GM19455 (cell line): ENCODE measurements around the gene RPS6KA5.
A peak's percentile ranks its signal among the peaks of the same experiment; 100 is the strongest.
"Not testable (repeated sequence)": the region's sequence is repeated elsewhere in the genome, so short reads cannot be mapped to it uniquely, and the experiment has no call there.

ENCODE experiments used
- ATAC-seq: cut with Tn5 transposase; IDR thresholded peaks from one replicate; pipeline ENCODE4 v1.9.1; 2021; ENCODE audit not compliant: unreplicated experiment

The RPS6KA5 gene

DNA sequence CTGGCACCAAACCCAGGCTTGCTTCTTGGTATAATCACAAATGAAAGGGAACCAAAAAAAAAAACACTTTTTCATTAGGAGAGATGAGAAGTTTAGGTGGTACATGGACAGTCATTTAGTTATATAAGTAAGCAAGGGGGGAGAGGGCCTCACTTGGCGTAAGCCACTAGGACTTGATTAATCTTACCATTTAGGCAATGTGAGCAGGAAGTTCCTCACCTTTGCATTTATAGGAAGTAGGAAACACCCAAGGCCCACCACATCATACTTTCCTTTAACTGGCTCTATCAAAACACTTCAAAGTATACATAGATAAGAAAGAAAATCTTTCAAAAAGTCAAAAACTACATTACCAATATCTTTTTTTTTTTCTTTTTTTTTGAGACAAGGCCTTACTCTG is 6.7 kb upstream of the RPS6KA5 start:
- ATAC-seq = no peak

DNA sequence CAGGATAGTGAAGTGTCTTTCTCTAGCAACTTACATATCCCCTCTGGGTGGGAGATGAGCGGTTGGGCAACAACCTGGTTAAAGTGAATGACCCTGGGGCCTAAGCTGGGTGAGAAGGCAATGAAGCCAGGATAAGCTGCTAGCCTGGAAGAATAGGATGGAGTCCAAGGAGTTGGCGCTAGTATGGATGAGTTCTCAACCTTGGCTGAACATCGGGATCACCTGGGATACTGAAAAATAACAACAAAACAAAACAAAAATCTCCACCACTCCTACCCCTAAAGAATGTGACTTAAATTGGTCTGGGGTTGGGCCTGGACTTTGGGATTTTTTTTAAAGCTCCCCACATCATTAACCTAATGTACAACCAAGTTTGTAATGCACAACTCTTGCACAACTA is 4.8 kb upstream of the RPS6KA5 start:
- ATAC-seq = no peak

DNA sequence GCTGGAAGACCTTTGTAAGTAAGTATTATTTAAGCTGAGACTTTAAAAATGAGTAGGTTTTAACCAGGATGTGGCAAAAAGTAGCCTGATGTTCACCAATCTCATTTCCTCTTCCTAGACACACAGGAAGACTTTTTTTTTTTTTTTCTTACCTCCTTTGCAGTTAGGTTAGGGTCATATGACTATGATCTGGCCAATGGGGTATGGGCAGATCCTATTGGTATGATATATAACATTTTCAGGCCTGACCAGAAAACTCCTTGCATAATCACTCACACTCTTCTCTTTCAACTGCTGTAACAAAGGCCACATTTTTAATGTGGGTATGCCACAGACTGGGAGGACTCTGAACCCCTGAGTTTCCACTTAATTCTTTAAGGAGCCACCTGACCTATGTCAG is 2.7 kb upstream of the RPS6KA5 start:
- no peak for ATAC-seq

DNA sequence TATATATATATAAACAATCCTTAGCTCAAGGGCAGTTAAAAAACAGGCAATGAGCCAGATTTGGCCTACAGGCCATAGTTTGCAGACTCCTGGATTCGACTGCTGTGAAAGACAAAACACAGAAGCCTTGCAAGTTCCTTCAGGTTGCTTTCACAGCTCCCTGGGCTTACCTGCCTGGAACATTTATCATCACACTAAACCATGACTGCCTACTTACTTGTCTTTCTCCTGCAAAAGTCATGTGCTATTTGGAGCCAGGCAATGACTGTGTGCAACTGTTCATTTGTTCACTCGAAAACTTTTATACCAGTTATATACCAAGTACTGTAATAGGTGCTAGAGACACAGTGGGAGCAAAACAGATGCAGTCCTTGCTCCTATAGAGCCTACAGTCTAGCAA is 2.2 kb upstream of the RPS6KA5 start:
- ATAC-seq = no peak

DNA sequence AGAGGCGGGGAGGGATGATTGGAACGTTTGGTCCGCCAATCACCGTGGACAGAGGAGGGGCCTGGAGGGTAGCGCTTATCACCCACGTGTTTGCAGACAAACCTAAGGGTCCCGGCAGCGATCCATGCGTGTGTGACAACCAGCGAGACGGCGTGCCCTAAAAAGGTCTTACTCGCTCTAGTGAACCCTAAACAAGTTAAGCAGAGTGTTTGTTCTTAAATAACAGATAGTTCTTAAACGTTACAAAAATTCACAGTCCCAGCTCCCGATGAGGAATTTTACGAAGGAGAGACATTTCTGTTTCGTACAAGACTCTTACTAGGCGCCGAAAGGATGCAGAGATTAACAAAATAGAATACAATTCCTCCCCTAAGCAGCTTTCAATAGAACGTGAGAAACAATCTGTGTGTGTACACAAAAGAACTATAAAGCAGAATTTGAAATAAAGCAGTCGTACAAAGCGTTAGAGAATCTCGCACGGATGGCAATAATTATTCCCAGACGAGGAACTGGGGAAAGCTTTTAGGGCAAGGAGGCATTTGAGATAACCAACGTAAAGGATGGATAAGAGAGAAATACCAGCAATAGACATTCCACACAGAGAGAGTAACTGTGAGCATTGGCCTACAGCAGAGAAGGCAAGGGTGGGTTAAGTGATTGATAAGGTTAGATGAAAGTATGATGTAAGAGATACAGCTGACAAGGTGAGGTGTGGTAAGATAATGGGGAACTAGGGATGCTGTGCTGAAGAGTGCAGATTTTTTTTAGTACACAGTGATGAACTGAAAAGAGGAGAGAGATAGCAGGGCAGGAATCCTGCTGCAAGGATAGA is 831 bp upstream of the RPS6KA5 start:
- ATAC-seq = no peak

DNA sequence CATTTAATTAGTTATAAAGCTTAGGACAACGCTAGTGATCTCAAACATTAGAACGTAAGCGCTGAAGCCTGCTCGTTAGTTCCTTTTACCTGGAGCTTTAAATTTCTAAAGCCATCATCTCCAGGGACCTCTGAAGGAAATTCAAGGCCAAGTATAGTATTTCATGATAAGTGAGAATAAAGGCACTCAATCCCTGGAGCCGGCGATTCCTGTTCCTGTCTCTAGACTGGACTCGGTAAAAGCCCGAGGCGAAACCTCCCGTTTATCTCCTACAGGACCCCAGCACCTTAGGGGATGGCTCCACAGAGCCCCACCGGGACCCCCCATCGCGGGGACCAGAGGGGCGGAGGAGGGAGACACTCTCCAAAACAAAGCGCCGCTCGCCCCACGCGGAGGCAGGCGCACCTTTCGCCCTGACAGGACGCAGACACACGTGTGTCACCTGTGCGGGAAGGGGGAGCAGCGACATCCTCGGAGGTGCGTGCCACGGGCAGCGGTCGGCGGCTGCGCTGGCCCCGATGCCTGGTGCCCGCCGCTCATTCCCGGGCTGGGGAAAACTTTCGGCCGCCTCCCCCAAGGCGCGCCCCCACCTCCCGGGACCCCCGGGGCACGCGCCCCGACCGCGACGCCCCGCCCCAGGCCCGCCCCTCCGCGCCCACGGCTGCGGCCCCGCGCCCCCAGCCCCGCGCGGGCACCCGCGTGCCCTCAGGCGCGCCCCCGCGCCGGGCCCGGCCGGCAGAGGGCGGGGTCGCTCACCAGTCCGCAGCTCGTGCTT is 678 bp downstream of the RPS6KA5 start:
- peak; percentile 33 for ATAC-seq

DNA sequence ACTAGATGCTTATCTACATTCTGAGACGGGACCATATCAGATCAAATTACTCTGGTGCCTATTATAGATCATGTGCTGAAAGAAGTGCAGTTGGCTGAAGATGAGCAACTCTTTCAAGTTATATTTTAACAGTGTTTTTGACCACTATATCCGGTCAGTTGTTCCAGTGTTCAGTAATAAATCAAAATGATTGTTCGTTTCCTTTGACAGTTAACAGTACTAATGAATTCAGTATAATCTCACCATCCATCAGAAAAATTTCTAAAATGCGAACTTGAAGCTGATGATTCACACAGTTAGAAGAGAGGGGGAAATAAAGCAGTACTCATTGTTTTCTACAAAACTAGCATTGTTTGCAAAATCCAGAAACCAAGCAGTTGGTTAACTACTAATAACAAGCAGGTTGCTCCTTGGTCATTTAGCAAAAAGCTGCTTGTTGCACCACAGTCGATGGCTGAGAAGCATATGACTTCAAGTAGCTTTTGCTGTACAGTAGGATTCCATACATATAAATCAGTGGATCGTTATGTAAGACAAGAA is 2.3 kb downstream of the RPS6KA5 start:
- ATAC-seq = no peak

DNA sequence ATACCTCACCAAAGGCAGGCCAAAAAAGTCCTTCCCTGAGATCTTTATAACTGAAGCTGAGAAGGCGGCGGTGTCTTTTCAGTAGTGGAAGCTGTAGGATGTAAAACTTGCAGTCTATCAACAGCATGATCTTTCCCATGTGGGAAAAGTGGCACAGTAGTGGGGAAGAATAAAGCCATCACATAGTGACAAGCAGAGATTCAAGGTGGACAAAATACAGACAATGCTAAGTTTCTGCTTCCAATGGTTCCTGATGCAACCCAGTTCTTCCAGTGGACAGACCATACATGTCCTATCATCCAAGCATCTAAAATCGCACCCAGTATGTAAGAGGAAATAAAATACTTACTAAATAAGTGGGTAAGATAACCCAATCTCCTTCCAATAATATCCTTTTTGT is 4.1 kb downstream of the RPS6KA5 start:
- ATAC-seq = no peak

DNA sequence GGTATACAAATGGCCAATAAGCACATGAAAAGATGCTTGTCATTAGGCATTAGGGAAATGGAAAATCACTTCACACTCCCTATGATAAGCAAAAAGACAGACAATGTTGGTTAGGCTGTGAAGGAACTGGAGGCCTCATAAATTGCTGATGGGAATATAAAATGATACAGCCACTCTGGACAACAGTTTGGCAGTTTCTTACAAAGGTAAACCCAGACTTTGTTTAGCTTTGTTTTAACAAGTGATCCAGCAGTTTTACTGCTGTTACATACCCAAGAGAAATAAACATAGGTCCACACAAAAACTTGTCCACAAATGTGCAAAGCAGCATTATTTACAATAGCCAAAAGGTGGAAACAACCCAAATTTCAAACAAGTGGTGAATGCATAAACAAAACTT is 5.4 kb downstream of the RPS6KA5 start:
- ATAC-seq = no peak

DNA sequence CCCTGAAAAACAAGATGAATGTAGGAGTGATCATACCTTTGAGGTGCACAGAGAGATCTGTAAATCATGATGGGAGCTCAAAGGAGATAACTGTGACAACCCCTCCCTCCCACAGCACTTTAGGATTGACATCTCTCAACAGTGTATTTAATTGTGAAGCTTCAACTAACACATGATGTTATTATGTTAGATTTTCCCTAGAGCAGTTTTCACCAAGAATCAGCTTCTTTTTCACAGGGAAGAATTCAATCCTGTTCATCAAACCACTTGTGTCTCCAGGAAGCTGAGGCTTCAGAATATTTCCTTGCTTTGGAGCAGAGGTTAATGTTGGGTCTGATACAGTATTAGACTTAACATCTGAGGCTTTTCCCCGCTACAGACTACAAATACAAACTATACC is 11.8 kb downstream of the RPS6KA5 start:
- no peak for ATAC-seq

DNA sequence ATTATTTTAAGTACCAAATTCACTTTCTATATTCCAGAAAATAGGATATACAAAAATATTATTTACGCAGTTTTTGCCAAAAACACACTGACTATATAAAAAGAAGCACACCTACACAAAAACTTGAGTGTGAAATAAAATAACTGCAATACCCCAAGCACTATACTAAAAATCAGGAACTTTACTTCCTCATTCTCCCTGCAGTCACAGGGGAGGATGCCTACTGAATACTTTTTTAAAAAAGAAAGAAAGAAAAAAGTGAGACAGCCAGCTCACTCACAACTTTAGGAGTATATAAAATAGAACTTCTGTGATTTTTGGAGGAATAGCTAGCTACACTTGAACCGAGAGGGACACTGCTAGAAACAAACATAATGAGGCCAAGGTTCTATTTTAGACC is 12.2 kb downstream of the RPS6KA5 start:
- ATAC-seq = no peak

DNA sequence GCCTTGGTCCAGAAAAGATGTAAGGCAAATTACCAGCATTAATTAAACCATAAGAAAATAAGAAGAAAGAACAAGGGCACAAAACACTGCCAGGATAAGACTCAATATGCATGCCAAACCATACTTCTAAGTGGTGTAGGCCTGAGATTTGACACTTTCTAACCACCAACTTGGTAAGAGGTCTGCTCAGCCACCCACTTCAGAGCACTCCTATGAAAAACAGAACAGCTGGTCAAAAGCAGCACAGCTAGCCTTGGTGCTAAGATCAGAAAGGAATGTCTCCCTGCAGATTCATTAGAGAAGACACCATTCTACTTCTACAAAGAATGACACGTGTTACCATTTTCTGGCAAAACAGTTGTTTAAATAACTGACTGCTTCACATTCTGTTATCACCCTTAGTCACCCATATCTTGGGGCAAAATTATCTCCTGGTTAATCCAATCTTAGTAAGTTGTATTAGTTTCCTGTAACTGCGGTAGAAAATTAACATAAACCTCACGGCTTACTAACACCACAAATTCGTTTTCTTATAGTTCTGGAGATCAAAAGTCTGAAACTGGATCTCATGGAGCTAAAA is 13.2 kb downstream of the RPS6KA5 start:
- ATAC-seq = no peak

DNA sequence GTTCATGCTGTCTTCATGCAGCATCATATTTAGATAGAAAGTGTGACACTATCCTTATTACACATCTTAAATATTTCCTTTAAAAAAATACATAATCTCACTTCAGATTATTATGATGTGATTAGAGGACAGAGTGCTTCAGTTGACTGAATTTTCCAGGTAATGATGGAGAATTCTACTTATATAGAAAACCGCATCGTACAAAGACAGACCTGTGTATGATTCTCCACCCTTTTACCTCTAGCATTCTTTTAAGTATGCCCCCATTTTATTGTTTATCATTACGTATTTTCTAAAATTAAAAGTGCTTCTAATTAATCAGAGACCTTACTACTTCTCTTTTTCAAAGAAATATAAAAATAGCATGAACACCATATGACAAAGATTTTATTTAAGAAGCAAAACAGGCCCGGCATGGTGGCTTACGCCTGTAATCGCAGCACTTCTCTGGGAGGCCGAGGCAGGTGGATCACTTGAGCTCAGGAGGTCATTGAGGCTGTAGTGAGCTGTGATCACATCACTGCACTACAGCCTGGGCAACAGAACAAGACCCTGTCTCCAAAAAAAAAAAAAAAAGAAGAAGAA is 13.9 kb downstream of the RPS6KA5 start:
- ATAC-seq = no peak

DNA sequence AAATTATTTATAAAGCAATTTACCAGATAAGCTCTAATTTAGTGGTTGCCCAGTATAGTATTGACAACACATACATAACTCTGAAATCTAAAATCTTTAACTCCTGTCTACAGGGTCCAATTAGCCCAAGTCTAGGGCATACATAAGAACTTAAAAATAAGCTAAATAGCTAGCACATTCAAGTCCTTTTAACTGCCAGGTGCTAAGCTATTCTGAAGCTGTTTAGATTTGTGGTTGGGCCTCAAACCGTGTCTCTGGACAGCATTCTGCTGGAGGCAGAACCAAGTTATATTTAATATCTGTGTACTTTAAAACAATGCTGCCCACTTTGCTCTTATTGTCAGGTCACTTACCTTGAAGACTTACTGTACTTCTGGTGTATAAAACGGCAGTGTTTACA is 19.0 kb downstream of the RPS6KA5 start:
- ATAC-seq = no peak

DNA sequence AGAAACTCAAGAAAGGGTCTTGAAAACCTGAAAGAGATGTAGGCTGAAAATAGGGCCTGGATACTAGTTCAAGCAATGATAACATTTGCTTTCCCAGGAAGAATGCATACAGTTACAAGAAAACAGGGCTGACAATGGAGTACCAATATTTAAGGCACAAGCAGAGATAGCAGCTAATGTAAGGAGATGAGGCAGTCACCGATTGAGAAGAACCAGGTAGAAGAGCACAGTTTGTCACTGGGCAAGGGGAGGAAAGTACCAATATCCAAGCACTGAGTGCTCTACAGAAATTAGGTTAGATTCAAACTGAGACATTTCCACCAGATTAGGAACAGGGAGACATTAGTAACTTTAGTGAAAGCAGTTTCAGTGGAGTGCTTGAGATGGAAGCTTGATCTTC is 19.9 kb downstream of the RPS6KA5 start:
- no peak for ATAC-seq

DNA sequence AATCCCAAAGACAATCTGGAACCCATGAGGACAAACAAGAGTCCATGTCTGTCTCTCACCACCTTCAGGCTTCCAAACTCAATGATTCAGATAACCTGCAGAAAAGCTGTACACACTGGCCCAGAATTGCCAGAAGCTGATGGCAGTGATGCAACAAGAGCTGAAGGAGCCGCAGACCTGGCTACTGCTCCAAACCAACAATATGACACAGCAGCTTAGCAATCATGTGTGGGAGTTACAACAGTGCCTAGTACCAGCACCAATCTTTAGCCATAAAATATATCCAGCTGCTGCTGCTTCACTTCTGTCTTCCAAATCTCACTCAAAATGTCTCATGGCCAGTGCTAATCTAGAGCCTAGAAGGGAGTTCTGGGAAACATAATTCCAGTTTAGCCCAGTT is 22.0 kb downstream of the RPS6KA5 start:
- ATAC-seq = no peak

DNA sequence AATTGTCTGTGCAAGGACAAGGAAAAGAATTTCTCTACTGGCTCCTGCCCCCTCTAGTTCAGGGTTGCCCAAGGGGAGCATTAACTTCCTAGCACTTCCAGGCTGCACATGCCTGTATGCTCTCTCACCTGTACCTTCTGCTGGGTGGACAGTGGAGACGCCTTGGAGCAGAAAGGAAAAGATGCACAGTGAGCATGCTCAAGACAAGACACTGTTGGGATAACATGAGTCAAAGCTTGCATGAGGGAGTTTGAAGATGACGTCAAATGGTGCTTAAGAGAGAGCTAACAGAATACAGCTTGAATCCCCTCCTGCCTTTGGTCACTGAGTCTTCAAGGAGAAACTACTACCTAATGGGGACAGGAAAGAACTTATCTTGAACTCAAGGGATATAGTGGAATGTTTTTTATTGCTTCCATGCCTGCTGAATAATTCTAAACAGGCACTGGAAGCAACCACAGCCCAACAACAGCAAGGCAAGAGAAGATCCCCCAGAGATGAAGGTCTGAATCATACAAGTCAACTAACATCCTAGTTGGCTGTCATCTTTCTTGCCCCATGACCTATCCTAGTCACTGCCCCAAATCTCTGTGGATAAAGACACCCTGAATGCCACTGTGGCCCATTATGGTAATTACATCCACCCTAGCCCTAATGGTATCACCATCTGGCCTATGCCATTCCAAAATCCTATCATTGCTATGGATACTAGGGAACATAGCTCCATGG is 23.5 kb downstream of the RPS6KA5 start:
- ATAC-seq = no peak

DNA sequence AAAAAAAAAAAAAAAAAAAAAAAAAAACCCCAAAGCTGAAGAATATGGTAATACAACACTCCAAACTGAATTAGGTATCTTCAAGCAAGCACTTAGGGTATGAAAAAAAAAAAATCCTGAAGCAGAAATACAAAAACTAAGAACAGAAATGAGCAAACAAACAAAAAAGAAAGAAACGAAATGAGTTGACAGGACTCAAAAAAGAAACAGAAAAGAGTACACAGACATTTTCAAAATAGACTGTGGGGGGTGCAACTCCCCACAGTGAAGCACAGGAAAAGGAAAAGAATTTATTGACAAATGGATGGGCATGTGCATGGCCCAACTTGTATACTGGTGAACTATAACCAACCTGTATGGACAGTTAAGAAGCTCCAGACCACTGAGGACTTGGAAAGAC is 24.6 kb downstream of the RPS6KA5 start:
- peak; percentile 82 for ATAC-seq

DNA sequence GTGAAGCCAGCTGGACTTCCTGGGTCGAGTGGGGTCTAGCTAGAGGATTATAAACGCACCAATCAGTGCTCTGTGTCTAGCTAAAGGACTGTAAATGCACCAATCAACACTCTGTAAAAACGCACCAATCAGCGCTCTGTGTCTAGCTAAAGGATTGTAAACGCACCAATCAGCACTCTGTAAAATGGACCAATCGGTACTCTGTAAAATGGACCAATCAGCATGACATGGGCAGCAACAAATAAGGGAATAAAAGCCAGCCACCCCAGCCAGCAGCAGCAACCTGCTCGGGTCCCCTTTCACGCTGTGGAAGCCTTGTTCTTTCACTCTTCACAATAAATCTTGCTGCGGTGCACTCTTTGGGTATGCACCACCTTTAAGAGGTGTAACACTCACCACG is 26.1 kb downstream of the RPS6KA5 start:
- not testable (repeated sequence) for ATAC-seq

DNA sequence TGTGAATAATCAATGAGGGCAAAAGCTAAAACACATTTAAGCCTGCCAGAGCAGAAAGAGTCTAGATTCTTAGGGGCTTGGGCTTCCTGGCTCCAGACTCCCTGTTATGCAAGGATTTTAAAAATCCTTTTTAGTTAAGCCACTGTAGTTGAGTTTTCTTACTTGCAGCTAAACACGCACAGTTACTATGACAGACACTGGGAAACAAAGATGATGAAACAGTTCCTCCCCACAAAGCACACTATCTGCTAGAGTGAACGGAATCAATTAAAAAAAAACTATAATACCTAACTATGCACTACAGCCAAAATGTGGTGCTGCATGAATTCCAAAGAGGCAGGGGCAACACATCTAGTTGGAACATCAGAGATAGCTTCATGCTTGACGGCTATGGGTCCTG is 28.2 kb downstream of the RPS6KA5 start:
- ATAC-seq = no peak

DNA sequence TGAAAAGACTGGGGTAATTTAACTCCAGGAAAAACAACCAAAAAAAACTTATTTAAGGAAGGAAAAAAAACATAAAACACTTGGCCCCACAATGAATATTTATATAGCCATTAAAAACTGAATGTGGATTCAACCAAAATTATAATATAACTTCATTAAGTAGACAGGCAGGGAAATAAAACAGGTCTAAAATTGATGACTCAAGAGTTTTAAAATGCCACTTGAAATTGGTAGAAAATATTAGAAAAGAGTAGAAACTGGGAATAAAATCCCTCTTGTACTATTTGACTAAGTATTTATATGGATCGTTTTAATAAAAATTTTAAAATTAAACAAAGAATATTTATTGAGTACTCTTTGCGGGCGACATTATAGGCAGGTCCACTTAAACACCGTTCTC is 28.8 kb downstream of the RPS6KA5 start:
- no peak for ATAC-seq
